ENCODE measurements around the gene PLA2R1.

- no peak for TF ChIP-seq CTCF (IDR thresholded peaks at IDR 0.05)
- TF ChIP-seq POLR2A (IDR thresholded peaks at IDR 0.05): no peak
- no peak for TF ChIP-seq POLR2AphosphoS5 (IDR thresholded peaks at IDR 0.05)
- no peak for TF ChIP-seq EP300 (IDR thresholded peaks at IDR 0.05)
Measured at GRCh38 chr2:160063879-160064612, 1.6 kb upstream of the PLA2R1 start.
